ENCODE results near the gene MRPS15. TPM values are rescaled to one million over a fixed set of nuclear protein-coding genes. Genes with fewer than 3 reads are reported as not detected.

Gene MRPS15
- total and polyA plus RNA-seq, 2 donors (not counting 3 experiments of a cell fraction or from before 2014, with no cell fraction given) = 47.1 to 105 TPM

- intact Hi-C loops (cut with micrococcal nuclease) = no loop called here
- BruUV-seq (replicated peaks) = no TSS peak
- DNase-seq (ENCODE audit: low read depth, low spot score) = no peak
- H2AFZ ChIP-seq (ENCODE audit: low read depth, low read length) = no peak overlapping the region
- H3K4me2 ChIP-seq (ENCODE audit: insufficient read depth, low read length) = no peak overlapping the region
- ChIA-PET CTCF (interaction anchor here (1.4 to 5.5 kb wide), 2 partner anchors 59 to 83 kb away, joined by 5 to 83 read pairs; no protein-coding TSS in a partner anchor), POLR2A (no interaction called here)
- TF ChIP-seq POLR2AphosphoS5 (IDR thresholded peaks at IDR 0.05; ENCODE audit: insufficient read depth, low read depth, low read length) = no peak
- TF ChIP-seq EZH2 (IDR thresholded peaks at IDR 0.05; ENCODE audit: borderline replicate concordance, low read depth, low read length, severe bottlenecking) = no peak
- no peaks in the 10 kb centered on the region for H3K36me3 ChIP-seq (ENCODE audit: control insufficient read depth in 2 of 2, extremely low read depth in 1 of 2, insufficient read depth in 2 of 2, low read length in 2 of 2)
- no peaks in the 10 kb centered on the region for H3K9me3 ChIP-seq (replicated peaks; ENCODE audit: control insufficient read depth, insufficient read depth, low read length)
- H3K4me3 ChIP-seq (replicated peaks in 1 of 3; ENCODE audit: insufficient read depth in 1 of 3, low read depth in 1 of 3, low read length in 3 of 3) = no peak overlapping the region
- no peak overlapping the region for H3K27ac ChIP-seq (ENCODE audit: insufficient read depth, low read depth, low read length)
- no peaks in the 10 kb centered on the region for H3K9me1 ChIP-seq (replicated peaks; ENCODE audit: control insufficient read depth, extremely low read depth, insufficient read depth, low read length)
- no peak for FAIRE-seq
- H3K79me2 ChIP-seq (ENCODE audit: control insufficient read depth, insufficient read depth, low read length) = no peaks in the 10 kb centered on the region
- no peaks in the 10 kb centered on the region for H3K4me1 ChIP-seq (ENCODE audit: control insufficient read depth, extremely low read depth, insufficient read depth, low read length)
- H4K20me1 ChIP-seq (replicated peaks; ENCODE audit: control insufficient read depth, extremely low read depth, insufficient read depth, low read length) = no peaks in the 10 kb centered on the region
- dilution Hi-C loops (cut with MboI; ENCODE audit: extremely low pct_ligation_motif_present, low sequenced_read_pairs) = no loop called here
- H3K27me3 ChIP-seq (ENCODE audit: control insufficient read depth in 2 of 2, insufficient read depth in 2 of 2, low read length in 2 of 2) = no peaks in the 10 kb centered on the region
- H3K9ac ChIP-seq (replicated peaks; ENCODE audit: extremely low read depth, insufficient read depth, low read length) = no peak overlapping the region
These were observed 38.4 kb downstream of the MRPS15 start for GRCh38 chr1:36425791-36426190.

- no peak overlapping the region for H3K27ac ChIP-seq (ENCODE audit: insufficient read depth, low read depth, low read length)
- no peaks in the 10 kb centered on the region for H3K79me2 ChIP-seq (ENCODE audit: control insufficient read depth, insufficient read depth, low read length)
- H3K9me3 ChIP-seq (replicated peaks; ENCODE audit: control insufficient read depth, insufficient read depth, low read length) = no peaks in the 10 kb centered on the region
- ChIA-PET CTCF (interaction anchor here (0.8 to 5.5 kb wide), 11 partner anchors 9 to 272 kb away, joined by 3 to 83 read pairs (median 5); partner anchors contain the start of genes OSCP1 and TRAPPC3), POLR2A (interaction anchor here (0.6 kb wide), 1 partner anchor 51 kb away, joined by 4 read pairs; no protein-coding TSS in a partner anchor)
- intact Hi-C loops (cut with micrococcal nuclease) (loop anchor here (1.0 to 2.0 kb wide), 3 partner anchors 23 to 322 kb away; partner anchors contain the start of gene SH3D21), dilution Hi-C loops (cut with MboI; ENCODE audit: extremely low pct_ligation_motif_present, low sequenced_read_pairs) (no loop called here)
- no peaks in the 10 kb centered on the region for H4K20me1 ChIP-seq (replicated peaks; ENCODE audit: control insufficient read depth, extremely low read depth, insufficient read depth, low read length)
- H3K4me1 ChIP-seq (ENCODE audit: control insufficient read depth, extremely low read depth, insufficient read depth, low read length) = peaks cover 3% of the 10 kb centered on the region
- no peaks in the 10 kb centered on the region for H3K9me1 ChIP-seq (replicated peaks; ENCODE audit: control insufficient read depth, extremely low read depth, insufficient read depth, low read length)
- FAIRE-seq (no peak), DNase-seq (ENCODE audit: low read depth, low spot score) (no peak)
- H2AFZ ChIP-seq (ENCODE audit: low read depth, low read length) = no peak overlapping the region
- no peak overlapping the region for H3K9ac ChIP-seq (replicated peaks; ENCODE audit: extremely low read depth, insufficient read depth, low read length)
- no peak overlapping the region for H3K4me2 ChIP-seq (ENCODE audit: insufficient read depth, low read length)
- H3K36me3 ChIP-seq (ENCODE audit: control insufficient read depth in 2 of 2, extremely low read depth in 1 of 2, insufficient read depth in 2 of 2, low read length in 2 of 2) = no peaks in the 10 kb centered on the region
- H3K4me3 ChIP-seq (replicated peaks in 1 of 3; ENCODE audit: insufficient read depth in 1 of 3, low read depth in 1 of 3, low read length in 3 of 3) = no peak overlapping the region
- TF ChIP-seq POLR2A (IDR thresholded peaks at IDR 0.05; ENCODE audit: low read depth, low read length) (no peak), CTCF (IDR thresholded peaks at IDR 0.05; ENCODE audit: extremely low read depth in 1 of 2, insufficient read depth in 1 of 2, low read depth in 1 of 2, low read length in 2 of 2) (no peak)
- no peaks in the 10 kb centered on the region for H3K27me3 ChIP-seq (ENCODE audit: control insufficient read depth in 2 of 2, insufficient read depth in 2 of 2, low read length in 2 of 2)
- no TSS peak for BruUV-seq (replicated peaks)
These were observed 42.5 kb downstream of the MRPS15 start for GRCh38 chr1:36421649-36422048.

Data from endothelial cell of umbilical vein (primary cell).